GM18505 (cell line): ENCODE data around the gene RABGEF1.

ENCODE experiments used
- ATAC-seq: cut with Tn5 transposase; IDR thresholded peaks from one replicate; pipeline ENCODE4 v1.9.1; 2021; ENCODE audit not compliant: unreplicated experiment
- POLR2A ChIP-seq: IDR thresholded peaks from 4 replicates; pipeline ENCODE4 v1.6.1; 2011; ENCODE audit warnings: borderline replicate concordance; ENCODE audit not compliant: insufficient read depth, insufficient read length; ENCODE audit errors: extremely low read depth

RABGEF1 gene

GRCh38 chr7:66720561-66720960, 20.0 kb upstream of the RABGEF1 start:
- TF ChIP-seq POLR2A: no peak
- ATAC-seq: no peak

GRCh38 chr7:66725843-66726242, 14.7 kb upstream of the RABGEF1 start:
- TF ChIP-seq POLR2A: no peak
- no peak for ATAC-seq

- no peak for TF ChIP-seq POLR2A
- ATAC-seq: no peak
These were observed 13.5 kb upstream of the RABGEF1 start for GRCh38 chr7:66727058-66727457.

- no peak for TF ChIP-seq POLR2A
- no peak for ATAC-seq
These were observed 12.0 kb upstream of the RABGEF1 start for GRCh38 chr7:66728571-66728970.

GRCh38 chr7:66729274-66729673, 11.3 kb upstream of the RABGEF1 start:
- TF ChIP-seq POLR2A: no peak
- no peak for ATAC-seq

- no peak for TF ChIP-seq POLR2A
- no peak for ATAC-seq
These were observed 8.5 kb upstream of the RABGEF1 start for GRCh38 chr7:66731986-66732385.

GRCh38 chr7:66732439-66732838, 8.1 kb upstream of the RABGEF1 start:
- ATAC-seq: no peak

GRCh38 chr7:66734006-66734405, 6.5 kb upstream of the RABGEF1 start:
- TF ChIP-seq POLR2A: no peak
- no peak for ATAC-seq

More at GRCh38 chr7:66732439-66732838, 8.1 kb upstream of the RABGEF1 start:
- no peak for TF ChIP-seq POLR2A

GRCh38 chr7:66735154-66735553, 5.4 kb upstream of the RABGEF1 start:
- ATAC-seq: no peak
- TF ChIP-seq POLR2A: no peak

- no peak for ATAC-seq
- no peak for TF ChIP-seq POLR2A
These were observed 4.7 kb upstream of the RABGEF1 start for GRCh38 chr7:66735850-66736249.

GRCh38 chr7:66736892-66737291, 3.6 kb upstream of the RABGEF1 start:
- no peak for ATAC-seq
- no peak for TF ChIP-seq POLR2A

- TF ChIP-seq POLR2A: no peak
These were observed 2.9 kb upstream of the RABGEF1 start for GRCh38 chr7:66737667-66738066.

GRCh38 chr7:66739477-66739876, 1.1 kb upstream of the RABGEF1 start:
- no peak for TF ChIP-seq POLR2A
- no peak for ATAC-seq

More at GRCh38 chr7:66737667-66738066, 2.9 kb upstream of the RABGEF1 start:
- ATAC-seq: no peak

- no peak for TF ChIP-seq POLR2A
- ATAC-seq: peak; percentile 0
These were observed 606 bp upstream of the RABGEF1 start for GRCh38 chr7:66739953-66740301.

- ATAC-seq: peak; percentile 38
These were observed 612 bp downstream of the RABGEF1 start for GRCh38 chr7:66740980-66741709.
